Gastroesophageal sphincter (tissue), 4 donors: ENCODE results near the gene MYL3. TPM values are rescaled to one million over a fixed set of nuclear protein-coding genes. Genes with fewer than 3 reads are reported as not detected.
"Not testable (repeated sequence)": the region's sequence is repeated elsewhere in the genome, so short reads cannot be mapped to it uniquely, and the experiment has no call there.

Source experiments
- ATAC-seq: fragments of 150-250 bp; one replicate; pipeline ENCODE4 v1.9.1; 2016; ENCODE audit warnings: mild to moderate bottlenecking, moderate library complexity
- H3K27ac ChIP-seq, 4 donors: fragments of 200-600 bp; sonication (generic) in 3 of 4; 1 replicate in 3 of 4; 2 replicates in 1 of 4; pipeline ENCODE4 v1.5.1; 2016 to 2019
- H3K27me3 ChIP-seq: fragments of 200-600 bp; sonication (generic); one replicate; pipeline ENCODE4 v1.5.1; 2019
- H3K36me3 ChIP-seq, 2 donors: fragments of 200-600 bp; sonication (generic); one replicate each; pipeline ENCODE4 v1.5.1; 2019; ENCODE audit warnings: control low read depth in 1 of 2
- H3K4me1 ChIP-seq, 3 donors: fragments of 200-600 bp; sonication (generic); 1 replicate in 2 of 3; 2 replicates in 1 of 3; pipeline ENCODE4 v1.5.1; 2016 to 2019; ENCODE audit warnings: control low read depth in 2 of 3
- H3K4me3 ChIP-seq, 2 donors: fragments of 200-600 bp; sonication (generic); one replicate each; pipeline ENCODE4 v1.5.1; 2019; ENCODE audit warnings: mild to moderate bottlenecking in 1 of 2, moderate library complexity in 1 of 2
- H3K9me3 ChIP-seq, 3 donors: fragments of 200-600 bp; sonication (generic); one replicate each; pipeline ENCODE4 v1.5.1; 2017 to 2019; ENCODE audit warnings: control low read depth in 2 of 3
- CTCF ChIP-seq, 4 experiments: fragments of 200-600 bp in 2 of 4; fragments of 450-650 bp in 2 of 4; sonication (generic) in 1 of 4; IDR thresholded peaks; one replicate each; pipeline ENCODE4 v1.5.1; 2017 to 2019; ENCODE audit warnings: antibody characterized with exemption in 4 of 4, mild to moderate bottlenecking in 2 of 4, moderate library complexity in 2 of 4
- EP300 ChIP-seq: sonication (generic); formaldehyde crosslinking; IDR thresholded peaks from one replicate; pipeline ENCODE4 v1.6.1; 2017; ENCODE audit warnings: antibody characterized with exemption, mild to moderate bottlenecking
- POLR2A ChIP-seq, 2 donors: fragments of 450-650 bp; IDR thresholded peaks; one replicate each; pipeline ENCODE4 v1.6.1; 2017; ENCODE audit warnings: antibody characterized with exemption in 2 of 2, mild to moderate bottlenecking in 2 of 2, moderate library complexity in 1 of 2
- POLR2AphosphoS5 ChIP-seq: sonication (generic); formaldehyde crosslinking; IDR thresholded peaks from one replicate; pipeline ENCODE4 v1.6.1; 2017; ENCODE audit warnings: antibody characterized with exemption
- WGBS, 2 donors: methylation state at CpG; one replicate each; pipeline ENCODE4 v1.1.5; 2018; ENCODE audit warnings: low coverage in 1 of 2; 5-methylcytosine and 5-hydroxymethylcytosine counted together
- total RNA-seq, 4 donors: library from RNA; depleted of rRNA; stranded (reverse); fragments of >200 nt; gene quantifications; one replicate each; pipeline ENCODE4 v1.1.0, GENCODE V29; 2016

Gene MYL3
- total RNA-seq, 4 donors from 2014 or later: 2.6 to 5.3 (median 4.2) TPM

- peaks cover 0 to 3% of the 10 kb centered on the region in 2 donors for H3K36me3 ChIP-seq
- TF ChIP-seq POLR2AphosphoS5 (no peak), POLR2A (IDR thresholded peaks at IDR 0.05) (no peak), EP300 (no peak), CTCF (IDR thresholded peaks at IDR 0.05) (no peak)
- H3K27ac ChIP-seq: no peak overlapping the region
- no peak for ATAC-seq
- no peaks in the 10 kb centered on the region for H3K27me3 ChIP-seq
- peaks cover 0 to 5% (median 0%) of the 10 kb centered on the region in 3 donors for H3K9me3 ChIP-seq
- H3K4me1 ChIP-seq: no peaks in the 10 kb centered on the region
- no peak overlapping the region for H3K4me3 ChIP-seq
- WGBS, 2 donors: 95 to 100% methylated on average over 2 of the region's 2 CpGs
These were observed 38.9 kb downstream of the MYL3 start for GRCh38 chr3:46824211-46824970.

- not testable (repeated sequence) for H3K36me3 ChIP-seq, H3K4me3 ChIP-seq, H3K27me3 ChIP-seq, H3K4me1 ChIP-seq, H3K9me3 ChIP-seq, ATAC-seq, H3K27ac ChIP-seq
These were observed 39.9 kb downstream of the MYL3 start for GRCh38 chr3:46823314-46823713.

GRCh38 chr3:46821553-46821952 is 41.7 kb downstream of the MYL3 start:
- H3K36me3 ChIP-seq: peaks cover 0 to 3% of the 10 kb centered on the region in 2 donors
- no peak overlapping the region for H3K4me3 ChIP-seq
- H3K9me3 ChIP-seq: peaks cover 0 to 5% (median 0%) of the 10 kb centered on the region in 3 donors
- H3K27me3 ChIP-seq: no peaks in the 10 kb centered on the region
- H3K27ac ChIP-seq: no peak overlapping the region
- H3K4me1 ChIP-seq: no peaks in the 10 kb centered on the region
- WGBS, 2 donors: 83 to 100% methylated on average over 1 of the region's 1 CpG
- TF ChIP-seq EP300: no peak
- no peak for TF ChIP-seq POLR2A (IDR thresholded peaks at IDR 0.05)
- no peak for TF ChIP-seq POLR2AphosphoS5
- no peak for TF ChIP-seq CTCF (IDR thresholded peaks at IDR 0.05)
- no peak for ATAC-seq

- peaks cover 0 to 3% of the 10 kb centered on the region in 2 donors for H3K36me3 ChIP-seq
- no peak overlapping the region for H3K4me3 ChIP-seq
- TF ChIP-seq CTCF (IDR thresholded peaks at IDR 0.05) (no peak), EP300 (no peak), POLR2AphosphoS5 (no peak), POLR2A (IDR thresholded peaks at IDR 0.05) (no peak)
- H3K4me1 ChIP-seq: no peaks in the 10 kb centered on the region
- ATAC-seq: no peak
- H3K9me3 ChIP-seq: peaks cover 0 to 5% (median 0%) of the 10 kb centered on the region in 3 donors
- no peaks in the 10 kb centered on the region for H3K27me3 ChIP-seq
- no peak overlapping the region for H3K27ac ChIP-seq
These were observed 42.4 kb downstream of the MYL3 start for GRCh38 chr3:46820852-46821251.

- TF ChIP-seq POLR2AphosphoS5 (no peak), POLR2A (IDR thresholded peaks at IDR 0.05) (no peak), CTCF (IDR thresholded peaks at IDR 0.05) (no peak), EP300 (no peak)
- Histone ChIP-seq H3K27ac (peak overlapping the region in 1 of 4 donors; percentile 35), H3K9me3 (no peaks in the 10 kb centered on the region), H3K4me1 (peaks cover 0 to 16% (median 3%) of the 10 kb centered on the region in 3 donors), H3K36me3 (no peaks in the 10 kb centered on the region), H3K4me3 (peak overlapping the region; percentile 13 to 52), H3K27me3 (peaks cover under 1% of the 10 kb centered on the region)
- peak; percentile 89 for ATAC-seq
- WGBS, 2 donors: 15 to 20% methylated on average over 2 to 4 of the region's 46 CpGs
These were observed 50.9 kb downstream of the MYL3 start for GRCh38 chr3:46812237-46812791.
